HG03196 (cell line): Measurements from ENCODE around the gene WNT7A.

Experiments used
- ATAC-seq: cut with Tn5 transposase; IDR thresholded peaks from one replicate; pipeline ENCODE4 v1.9.1; 2021; ENCODE audit not compliant: unreplicated experiment

Gene WNT7A

GRCh38 chr3:13885704-13886010, 5.8 kb upstream of the WNT7A start:
- ATAC-seq, result no peak

GRCh38 chr3:13884851-13885703, 5.2 kb upstream of the WNT7A start:
- no peak for ATAC-seq

- ATAC-seq, result no peak
These were observed 3.8 kb upstream of the WNT7A start for GRCh38 chr3:13883681-13884080.

- ATAC-seq, result no peak
These were observed 3.0 kb upstream of the WNT7A start for GRCh38 chr3:13882876-13883275.

- no peak for ATAC-seq
These were observed 1.9 kb upstream of the WNT7A start for GRCh38 chr3:13881536-13882410.

GRCh38 chr3:13880811-13881156, 913 bp upstream of the WNT7A start:
- no peak for ATAC-seq

- ATAC-seq, result no peak
These were observed 547 bp downstream of the WNT7A start for GRCh38 chr3:13879102-13879945.

- no peak for ATAC-seq
These were observed 1.4 kb downstream of the WNT7A start for GRCh38 chr3:13878281-13879101.

GRCh38 chr3:13877911-13878280, 2.0 kb downstream of the WNT7A start:
- ATAC-seq, result no peak

- no peak for ATAC-seq
These were observed 3.3 kb downstream of the WNT7A start for GRCh38 chr3:13876451-13877100.

GRCh38 chr3:13874891-13875290, 5.0 kb downstream of the WNT7A start:
- no peak for ATAC-seq

- no peak for ATAC-seq
These were observed 6.1 kb downstream of the WNT7A start for GRCh38 chr3:13873818-13874217.

- ATAC-seq, result no peak
These were observed 7.4 kb downstream of the WNT7A start for GRCh38 chr3:13872451-13872850.

GRCh38 chr3:13871791-13872190, 8.1 kb downstream of the WNT7A start:
- no peak for ATAC-seq

- no peak for ATAC-seq
These were observed 9.0 kb downstream of the WNT7A start for GRCh38 chr3:13870902-13871301.

- no peak for ATAC-seq
These were observed 10.0 kb downstream of the WNT7A start for GRCh38 chr3:13869761-13870343.

- no peak for ATAC-seq
These were observed 10.8 kb downstream of the WNT7A start for GRCh38 chr3:13868844-13869724.

- ATAC-seq, result no peak
These were observed 12.1 kb downstream of the WNT7A start for GRCh38 chr3:13867732-13868131.
